Amygdala (tissue), 56 donors: ENCODE measurements around the gene LOXHD1.
A peak's percentile ranks its signal among the peaks of the same experiment; 100 is the strongest.

Experiments
- DNase-seq, 56 donors: peaks; one replicate each; lab custom pipeline; 2025; lab: John Stamatoyannopoulos, UW

LOXHD1 gene

GRCh38 chr18:46629361-46629760 is 27.7 kb downstream of the LOXHD1 start:
- DNase-seq: no peak

DNA sequence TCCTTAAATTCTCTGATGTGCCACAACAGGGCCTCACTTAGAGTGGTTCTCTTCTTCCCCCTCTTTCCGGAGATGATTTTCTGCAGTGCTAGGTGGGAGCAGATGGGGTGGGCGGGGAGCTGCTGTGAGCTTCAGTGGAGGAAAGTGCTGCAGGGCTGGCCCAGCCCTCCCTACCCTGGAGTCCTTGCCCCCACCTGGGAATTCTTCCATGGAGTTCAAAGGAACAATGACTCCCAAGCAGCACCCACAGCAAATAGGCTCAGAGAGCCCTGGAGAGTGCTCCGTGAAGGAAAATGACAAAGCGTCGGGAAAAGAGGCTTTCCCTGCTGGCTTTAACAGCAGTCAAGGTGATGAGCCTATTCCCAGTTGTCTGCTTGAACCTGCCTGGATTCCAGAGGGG is 28.8 kb downstream of the LOXHD1 start:
- peak in 1 of 56 donors; percentile 12 for DNase-seq

DNA sequence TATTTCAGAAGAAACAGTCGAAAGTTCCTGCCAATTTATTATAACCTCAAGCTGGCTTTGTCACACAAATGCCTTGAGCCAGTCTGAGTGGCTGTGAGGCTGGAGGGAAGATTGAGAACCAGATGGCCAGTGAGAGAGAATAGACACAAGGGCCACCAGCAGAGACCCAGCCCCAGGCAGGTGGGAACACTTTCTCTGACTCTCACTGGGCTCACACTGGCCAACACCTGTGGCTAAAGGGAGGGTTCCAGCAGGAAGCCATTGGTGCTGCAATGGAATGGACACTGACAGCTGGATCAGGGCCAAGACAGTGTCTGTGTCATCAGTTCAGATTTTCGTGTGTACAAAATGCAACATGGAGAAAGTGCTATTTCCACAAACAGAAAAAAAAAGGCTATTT is 29.9 kb downstream of the LOXHD1 start:
- no peak for DNase-seq

DNA sequence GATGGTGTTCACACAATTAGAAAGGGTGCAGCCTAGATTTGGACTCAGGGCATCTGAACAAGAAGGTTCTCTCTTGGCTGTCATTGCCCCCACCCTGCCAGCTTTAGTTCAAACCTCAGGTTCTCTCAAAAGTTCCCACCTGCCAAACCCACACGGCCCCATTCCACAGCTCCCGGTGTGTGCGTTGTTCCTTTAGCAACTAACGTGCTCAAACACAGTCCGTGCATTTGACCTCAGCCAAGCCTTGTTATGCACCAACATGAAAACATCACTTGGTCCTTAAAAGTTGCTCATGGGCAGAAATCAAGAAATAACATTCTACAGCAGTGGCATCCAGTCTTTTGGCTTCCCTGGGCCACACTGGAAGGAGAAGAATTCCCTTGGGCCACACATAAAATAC is 32.0 kb downstream of the LOXHD1 start:
- DNase-seq: no peak

DNA sequence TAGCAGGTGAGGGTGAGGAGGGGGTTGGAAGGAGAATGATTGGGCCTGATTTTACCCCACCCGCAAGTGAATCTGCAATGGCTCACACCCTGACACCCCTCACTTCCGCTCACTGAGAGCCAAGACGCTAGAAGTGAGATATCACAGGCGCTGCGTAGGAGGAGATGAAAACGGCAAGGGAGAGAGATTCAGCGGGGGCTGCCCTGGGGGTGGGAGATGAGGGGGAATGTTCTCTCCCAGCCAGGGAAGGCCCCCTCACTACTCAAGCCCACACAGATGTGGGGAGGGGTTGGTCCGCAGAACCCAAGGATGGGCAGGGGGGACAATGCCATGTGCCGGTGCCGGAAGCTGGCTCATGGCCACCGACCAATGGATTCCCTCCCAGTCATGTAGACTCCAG is 32.9 kb downstream of the LOXHD1 start:
- DNase-seq: peak in 17 of 56 donors; percentile 3 to 72 (median 33)

DNA sequence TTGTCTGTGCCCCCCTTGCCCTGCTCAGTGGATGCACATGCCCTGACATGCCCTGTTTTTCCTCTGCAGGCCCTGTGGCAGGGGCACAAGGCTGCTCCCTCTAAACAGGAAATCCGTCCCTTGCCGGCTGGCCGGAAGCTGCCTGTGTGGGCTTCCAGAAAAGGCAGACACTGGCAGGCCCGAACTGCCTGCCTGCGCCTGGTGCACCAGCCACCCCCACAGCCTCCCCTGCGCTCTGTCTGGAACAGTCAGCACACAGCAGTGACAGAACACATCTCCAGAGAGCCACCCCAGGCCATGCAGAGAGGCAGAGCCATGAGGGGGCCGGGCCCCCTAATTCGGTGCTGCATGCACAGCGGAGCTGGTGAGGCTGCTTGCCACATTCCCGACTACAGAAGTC is 33.5 kb downstream of the LOXHD1 start:
- DNase-seq: peak in 29 of 56 donors; percentile 7 to 73 (median 29)

DNA sequence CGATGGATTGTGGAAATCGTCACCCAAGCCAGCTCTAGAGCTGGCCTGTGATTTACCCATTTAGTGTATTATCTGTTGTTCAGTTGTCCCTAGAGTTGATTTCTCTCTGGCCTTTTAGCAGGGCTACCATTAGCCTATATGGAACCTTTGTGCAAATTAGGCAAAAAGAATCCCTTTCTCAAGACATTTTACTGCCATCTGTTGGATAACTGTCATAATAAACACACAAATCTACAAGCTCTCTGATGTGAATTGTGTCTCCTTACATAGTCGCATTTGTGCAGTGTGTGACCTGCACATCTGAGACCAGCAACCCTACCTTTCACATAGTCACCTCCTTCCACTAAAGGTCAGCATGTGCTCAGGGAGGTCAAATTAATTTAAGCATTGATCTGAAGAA is 34.0 kb downstream of the LOXHD1 start:
- peak in 1 of 56 donors; percentile 32 for DNase-seq

GRCh38 chr18:46622451-46622850 is 34.6 kb downstream of the LOXHD1 start:
- no peak for DNase-seq

DNA sequence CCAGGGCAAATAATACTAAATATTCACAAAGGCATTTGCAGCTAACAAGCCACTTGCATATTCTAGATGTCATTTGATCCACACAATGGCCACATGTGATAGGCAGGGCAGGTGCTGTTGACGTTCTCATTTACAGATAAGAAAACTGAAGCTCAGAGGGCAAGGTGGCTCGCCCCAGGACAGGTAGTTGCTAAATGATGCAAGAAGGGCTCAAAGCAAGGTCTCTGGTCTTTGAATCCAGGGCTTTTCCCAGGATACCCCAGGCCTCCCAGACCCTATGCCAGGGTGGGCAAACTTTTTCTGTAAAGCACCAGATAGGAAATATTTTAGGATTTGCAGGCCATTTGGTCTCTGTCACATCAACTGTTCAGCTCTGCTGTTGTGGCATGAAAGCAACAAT is 35.1 kb downstream of the LOXHD1 start:
- DNase-seq: no peak

- no peak for DNase-seq
Observed at GRCh38 chr18:46621111-46621766, 35.8 kb downstream of the LOXHD1 start.

- no peak for DNase-seq
Observed at GRCh38 chr18:46619559-46619958, 37.5 kb downstream of the LOXHD1 start.

DNA sequence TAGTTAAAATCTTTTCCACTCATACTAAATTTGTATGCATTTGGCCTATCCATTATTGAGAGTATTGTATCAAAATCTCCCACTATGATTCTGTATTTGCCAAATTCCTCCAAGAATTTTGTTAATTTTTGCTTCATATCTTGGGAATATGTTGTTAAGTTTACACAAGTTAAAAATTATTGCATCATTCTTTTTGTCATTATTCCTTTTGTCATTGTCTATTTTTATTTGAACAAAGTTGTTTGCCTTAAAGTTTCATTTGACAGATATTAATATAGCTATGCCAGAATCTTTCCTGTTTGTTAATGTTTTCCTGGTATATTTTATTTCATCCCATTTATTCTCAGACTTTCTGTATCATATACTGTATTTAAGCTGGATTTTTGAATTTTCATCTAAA is 41.3 kb downstream of the LOXHD1 start:
- no peak for DNase-seq

GRCh38 chr18:46609048-46609447 is 48.0 kb downstream of the LOXHD1 start:
- no peak for DNase-seq

DNA sequence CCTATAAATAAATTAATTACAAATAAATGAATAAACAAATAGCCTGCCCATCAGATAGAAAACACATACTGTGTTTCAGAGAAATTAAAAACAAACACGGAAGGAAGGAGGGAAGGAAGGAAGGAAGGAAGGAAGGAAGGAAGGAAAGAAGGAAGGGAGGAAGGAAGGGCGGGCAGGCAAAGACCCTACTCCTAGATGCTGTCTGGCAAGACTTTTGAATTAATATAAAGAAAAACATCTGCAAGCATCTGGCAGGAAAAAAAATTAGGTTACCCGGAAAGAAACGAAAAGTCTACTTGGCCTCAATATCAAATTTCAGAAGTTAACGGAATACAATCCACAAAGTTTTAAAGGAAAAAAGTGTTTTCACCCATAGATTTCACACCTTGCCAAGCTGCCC is 49.1 kb downstream of the LOXHD1 start:
- DNase-seq: no peak

DNA sequence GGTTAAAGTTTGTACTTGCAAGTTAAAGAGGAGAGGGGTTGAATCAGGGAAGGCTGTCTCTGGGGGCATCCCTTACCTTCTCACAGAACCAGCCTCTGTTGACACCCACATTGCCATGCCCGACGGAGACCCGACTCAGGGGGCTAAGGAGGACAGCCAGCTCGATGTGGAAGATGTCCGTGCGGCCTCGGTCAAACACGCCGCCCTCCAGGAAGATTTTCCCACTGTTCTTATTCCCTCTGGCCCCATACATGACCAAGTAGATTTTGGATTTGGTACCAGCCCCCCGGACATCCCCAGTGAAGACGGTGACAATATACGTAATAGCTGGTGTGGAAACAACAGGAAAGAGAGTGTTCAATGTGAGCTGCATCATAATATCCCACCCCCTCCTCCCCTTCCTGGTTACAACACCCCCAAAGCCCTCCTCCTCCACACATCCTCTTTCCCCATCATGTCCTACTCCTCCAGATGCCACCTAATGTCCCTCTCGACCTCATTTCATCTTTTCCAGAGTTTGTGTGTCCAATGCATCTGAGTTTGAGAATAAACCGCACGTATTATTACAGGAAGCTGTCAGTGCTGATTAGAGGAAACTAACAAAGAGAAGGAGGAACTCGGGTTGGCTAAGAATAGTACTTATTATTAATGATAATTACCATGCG is 55.7 kb downstream of the LOXHD1 start:
- no peak for DNase-seq

GRCh38 chr18:46596119-46596518 is 60.9 kb downstream of the LOXHD1 start:
- DNase-seq: no peak

GRCh38 chr18:46591783-46592391 is 65.1 kb downstream of the LOXHD1 start:
- DNase-seq: peak in 1 of 56 donors; percentile 9

GRCh38 chr18:46590103-46590502 is 66.9 kb downstream of the LOXHD1 start:
- no peak for DNase-seq

DNA sequence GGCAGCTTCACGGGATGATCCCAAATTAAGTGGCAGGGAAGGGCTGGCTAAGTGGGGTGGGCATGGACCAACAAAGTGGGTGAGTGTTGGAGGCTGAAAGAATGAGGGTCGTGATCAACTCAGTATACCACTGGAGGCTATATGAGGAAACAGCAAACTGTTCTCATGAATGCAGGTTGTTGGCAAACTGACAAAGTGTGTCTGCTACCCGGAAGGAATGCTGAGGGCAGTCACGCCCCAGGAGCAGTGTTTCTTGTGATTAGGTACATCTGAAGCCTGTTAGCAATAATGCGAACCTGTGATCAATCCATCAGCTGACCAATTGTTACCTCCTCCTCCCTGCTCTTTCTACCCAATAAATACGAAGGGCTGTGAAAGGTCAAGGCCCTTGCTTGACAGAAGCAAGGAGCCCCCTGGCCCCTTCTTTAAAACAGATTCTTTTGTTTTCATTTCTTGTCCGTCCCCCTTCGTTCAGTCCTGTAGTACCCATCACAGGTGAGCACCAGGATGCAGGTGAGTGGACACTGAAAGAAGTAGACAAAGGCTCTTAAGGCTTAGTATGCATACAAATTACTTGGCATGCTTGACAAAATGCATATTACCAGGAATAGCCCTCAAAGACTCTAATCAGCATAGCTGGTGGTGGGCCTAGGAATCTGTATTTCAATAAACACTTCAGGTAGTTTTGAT is 67.9 kb downstream of the LOXHD1 start:
- DNase-seq: no peak

GRCh38 chr18:46587600-46587999 is 69.4 kb downstream of the LOXHD1 start:
- DNase-seq: no peak

GRCh38 chr18:46583711-46584110 is 73.3 kb downstream of the LOXHD1 start:
- DNase-seq: no peak
